IMR-90 (cell line): ENCODE measurements around the gene ZEB2. TPM values are rescaled to one million over a fixed set of nuclear protein-coding genes. Genes with fewer than 3 reads are reported as not detected.

Experiments used
- ATAC-seq: fragments of 200-7000 bp; cut with Tn5 transposase; 2 replicates; pipeline ENCODE4 v1.9.1; 2020; ENCODE audit warnings: low read depth, mild to moderate bottlenecking, moderate library complexity
- BruUV-seq: library from RNA; stranded (reverse); fragments of 400-500 nt; replicated peaks from 2 replicates; lab custom pipeline; 2021; lab: Mats Ljungman, UMichigan
- CTCF ChIA-PET: fragments of 300-600 bp; formaldehyde crosslinking; extraction: SDS; loops from one replicate; lab custom pipeline; 2021; ENCODE audit warnings: antibody characterized with exemption; lab: Yijun Ruan, JAX
- POLR2A ChIA-PET: fragments of 300-600 bp; sonication (Branson Sonifier 250); formaldehyde crosslinking; loops from one replicate; lab custom pipeline; 2022; ENCODE audit warnings: antibody characterized with exemption; ENCODE audit not compliant: unreplicated experiment; lab: Charles Lee
- DNase-seq: peaks from one replicate; pipeline ENCODE4 v3.0.0; 2013
- H2AFZ ChIP-seq: replicated peaks from 2 replicates; pipeline ENCODE3; 2013; ENCODE audit warnings: low read length, mild to moderate bottlenecking; ENCODE audit not compliant: poor library complexity
- H2AK5ac ChIP-seq: 2 replicates; pipeline ENCODE4 v1.6.1; 2013; ENCODE audit warnings: low read depth, low read length, inconsistent platforms
- H2AK9ac ChIP-seq: replicated peaks from 2 replicates; pipeline ENCODE3; 2013; ENCODE audit warnings: mild to moderate bottlenecking, low read depth, low read length, moderate library complexity; ENCODE audit not compliant: poor library complexity
- H2BK120ac ChIP-seq: 2 replicates; pipeline ENCODE4 v1.6.1; 2013; ENCODE audit warnings: low read depth, low read length, inconsistent platforms
- H2BK15ac ChIP-seq: 3 replicates; pipeline ENCODE4 v1.6.1; 2013; ENCODE audit warnings: low read depth, low read length, inconsistent platforms
- H2BK20ac ChIP-seq: 2 replicates; pipeline ENCODE4 v1.6.1; 2013; ENCODE audit warnings: low read depth, mild to moderate bottlenecking, inconsistent platforms, low read length, moderate library complexity
- H2BK5ac ChIP-seq: 2 replicates; pipeline ENCODE4 v1.6.1; 2013; ENCODE audit warnings: mild to moderate bottlenecking, low read depth, low read length, inconsistent platforms; ENCODE audit not compliant: poor library complexity, severe bottlenecking
- H3K14ac ChIP-seq: replicated peaks from 2 replicates; pipeline ENCODE4 v1.6.1; 2013; ENCODE audit warnings: low read depth, low read length, inconsistent platforms
- H3K18ac ChIP-seq: 2 replicates; pipeline ENCODE4 v1.6.1; 2013; ENCODE audit warnings: low read depth, low read length, control low read depth
- H3K23ac ChIP-seq: 2 replicates; pipeline ENCODE4 v1.6.1; 2013; ENCODE audit warnings: low read depth, low read length, inconsistent platforms
- H3K27ac ChIP-seq: 2 replicates; pipeline ENCODE4 v1.5.1; 2013; ENCODE audit warnings: mild to moderate bottlenecking, control low read depth, low read length; ENCODE audit not compliant: insufficient read depth
- H3K27me3 ChIP-seq: 2 replicates; pipeline ENCODE4 v1.6.1; 2013; ENCODE audit warnings: low read length; ENCODE audit not compliant: control insufficient read depth, insufficient read depth
- H3K36me3 ChIP-seq: 2 replicates; pipeline ENCODE4 v1.6.1; 2013; ENCODE audit warnings: low read length, mixed read lengths; ENCODE audit not compliant: control insufficient read depth, insufficient read depth
- H3K4ac ChIP-seq: 2 replicates; pipeline ENCODE4 v1.6.1; 2013; ENCODE audit warnings: low read depth, low read length, inconsistent platforms
- H3K4me1 ChIP-seq: 2 replicates; pipeline ENCODE4 v1.6.1; 2013; ENCODE audit warnings: low read length, mixed read lengths; ENCODE audit not compliant: control insufficient read depth, insufficient read depth
- H3K4me2 ChIP-seq: 2 replicates; pipeline ENCODE4 v1.6.1; 2013; ENCODE audit warnings: low read depth, mild to moderate bottlenecking, control low read depth, low read length, moderate library complexity
- H3K4me3 ChIP-seq: 2 replicates; pipeline ENCODE4 v1.5.1; 2013; ENCODE audit warnings: low read depth, mild to moderate bottlenecking, control low read depth, low read length, moderate library complexity; ENCODE audit not compliant: insufficient read depth
- H3K56ac ChIP-seq: 2 replicates; pipeline ENCODE4 v1.6.1; 2013; ENCODE audit warnings: low read length, inconsistent platforms; ENCODE audit not compliant: insufficient read depth; ENCODE audit errors: extremely low read depth
- H3K79me1 ChIP-seq, 2 experiments: 2 replicates each; pipeline ENCODE4 v1.6.1; 2013; ENCODE audit warnings: low read length in 2 of 2, inconsistent platforms in 1 of 2, low read depth in 1 of 2
- H3K9ac ChIP-seq: 2 replicates; pipeline ENCODE4 v1.6.1; 2013; ENCODE audit warnings: low read depth, low read length, control low read depth
- H3K9me1 ChIP-seq: 2 replicates; pipeline ENCODE4 v1.6.1; 2013; ENCODE audit warnings: low read length, inconsistent platforms; ENCODE audit not compliant: insufficient read depth
- H3K9me3 ChIP-seq: 2 replicates; pipeline ENCODE4 v1.6.1; 2013; ENCODE audit warnings: low read length; ENCODE audit not compliant: control insufficient read depth, insufficient read depth
- H4K20me1 ChIP-seq: 2 replicates; pipeline ENCODE4 v1.6.1; 2013; ENCODE audit warnings: low read length, inconsistent platforms; ENCODE audit not compliant: insufficient read depth
- H4K5ac ChIP-seq: 2 replicates; pipeline ENCODE4 v1.6.1; 2013; ENCODE audit warnings: mild to moderate bottlenecking, low read depth, low read length, control low read depth
- H4K8ac ChIP-seq, 2 experiments: 2 replicates each; pipeline ENCODE4 v1.6.1; 2013; ENCODE audit warnings: low read depth in 2 of 2, low read length in 2 of 2, control low read depth in 1 of 2, inconsistent platforms in 1 of 2
- H4K91ac ChIP-seq: 2 replicates; pipeline ENCODE4 v1.6.1; 2013; ENCODE audit warnings: low read depth, low read length, inconsistent platforms; ENCODE audit not compliant: insufficient read depth
- BHLHE40 ChIP-seq: fragments of 150-350 bp; IDR thresholded peaks from 2 replicates; pipeline ENCODE4 v1.6.1; 2016; ENCODE audit warnings: mild to moderate bottlenecking, low read depth, low read length
- CEBPB ChIP-seq: IDR thresholded peaks from 2 replicates; pipeline ENCODE4 v1.6.1; 2012; ENCODE audit warnings: low read depth, low read length, improper control_type of control experiment
- CHD1 ChIP-seq: IDR thresholded peaks from 2 replicates; pipeline ENCODE4 v1.6.1; 2012; ENCODE audit warnings: low read depth, low read length, improper control_type of control experiment
- FOS ChIP-seq: fragments of 150-350 bp; IDR thresholded peaks from 2 replicates; pipeline ENCODE4 v1.6.1; 2016; ENCODE audit warnings: low read depth, low read length
- MAFK ChIP-seq: IDR thresholded peaks from 2 replicates; pipeline ENCODE4 v1.6.1; 2012; ENCODE audit warnings: low read depth, low read length, improper control_type of control experiment
- MAZ ChIP-seq: IDR thresholded peaks from 2 replicates; pipeline ENCODE4 v1.6.1; 2012; ENCODE audit warnings: low read depth, mild to moderate bottlenecking, low read length, improper control_type of control experiment, moderate library complexity, borderline replicate concordance
- MXI1 ChIP-seq: IDR thresholded peaks from 2 replicates; pipeline ENCODE4 v1.6.1; 2012; ENCODE audit warnings: low read depth, mild to moderate bottlenecking, low read length, moderate library complexity, borderline replicate concordance
- NFE2L2 ChIP-seq: fragments of 150-350 bp; IDR thresholded peaks from 2 replicates; pipeline ENCODE4 v1.6.1; 2016; ENCODE audit warnings: low read depth, mild to moderate bottlenecking, low read length
- POLR2A ChIP-seq: IDR thresholded peaks from 2 replicates; pipeline ENCODE4 v1.6.1; 2012; ENCODE audit warnings: mild to moderate bottlenecking, low read depth, low read length
- RAD21 ChIP-seq: IDR thresholded peaks from 2 replicates; pipeline ENCODE4 v1.6.1; 2012; ENCODE audit warnings: low read length, improper control_type of control experiment
- RCOR1 ChIP-seq: IDR thresholded peaks from 2 replicates; pipeline ENCODE4 v1.6.1; 2012; ENCODE audit warnings: mild to moderate bottlenecking, low read length, improper control_type of control experiment; ENCODE audit not compliant: insufficient replicate concordance
- RFX5 ChIP-seq: IDR thresholded peaks from 2 replicates; pipeline ENCODE4 v1.8.0; 2012; ENCODE audit warnings: low read depth, mild to moderate bottlenecking, low read length, moderate library complexity
- SMC3 ChIP-seq: fragments of 150-350 bp; IDR thresholded peaks from 2 replicates; pipeline ENCODE4 v1.6.1; 2016; ENCODE audit warnings: low read depth, mild to moderate bottlenecking, antibody characterized with exemption, low read length, moderate library complexity
- WGBS, 2 experiments: methylation state at CpG; one replicate each; pipeline versions ENCODE4 v1.1.5 to v1.1.7; 2013; ENCODE audit warnings: missing lambda C conversion rate in 2 of 2; ENCODE audit not compliant: insufficient read length in 1 of 2; ENCODE audit errors: extremely low coverage in 2 of 2; 5-methylcytosine and 5-hydroxymethylcytosine counted together
- dilution Hi-C: fragments of 300-500 bp; cut with HindIII; formaldehyde crosslinking; loops from one replicate; pipeline ENCODE4 v1.14.3; 2018; ENCODE audit warnings: low sequenced_read_pairs; ENCODE audit not compliant: unreplicated experiment
- in situ Hi-C: fragments of 300-500 bp; cut with MboI; formaldehyde crosslinking; loops from 3 replicates; pipeline ENCODE4 v1.14.3; 2019; ENCODE audit warnings: low sequenced_read_pairs, inconsistent platforms, mixed read lengths
- intact Hi-C: fragments of 100-400 bp; cut with micrococcal nuclease; formaldehyde crosslinking; loops from 2 replicates; pipeline ENCODE4 v1.10.0; 2022
- polyA plus RNA-seq, 3 experiments: library from polyadenylated mRNA; depleted of rRNA; stranded (reverse); fragments of >200 nt; gene quantifications; 2 replicates each; pipeline ENCODE4 v1.2.3, GENCODE V29; 2012; ENCODE audit warnings: low replicate concordance in 1 of 3
- total RNA-seq: library from RNA; depleted of rRNA; stranded (reverse); fragments of >200 nt; gene quantifications from 2 replicates; pipeline ENCODE4 v1.2.3, GENCODE V29; 2012
- TF ChIP-seq, protein P1 (sequence below): conservative IDR thresholded peaks from 2 replicates; pipeline ENCODE4 v1.5.1; 2012; ENCODE audit warnings: mild to moderate bottlenecking, low read depth, low read length, improper control_type of control experiment
- TF ChIP-seq, protein P2 (sequence below): fragments of 150-350 bp; IDR thresholded peaks from 2 replicates; pipeline ENCODE4 v1.6.1; 2017; ENCODE audit warnings: mild to moderate bottlenecking, antibody characterized with exemption, low read length, low read depth
- TF ChIP-seq, protein P3 (sequence below): fragments of 150-350 bp; IDR thresholded peaks from 2 replicates; pipeline ENCODE4 v1.6.1; 2016; ENCODE audit warnings: low read depth, mild to moderate bottlenecking, low read length, moderate library complexity, borderline replicate concordance

ZEB2 gene
- total and polyA plus RNA-seq, 2 of the 4 experiments (the other 2 are of a cell fraction), result 22.4 to 50.9 TPM

DNA sequence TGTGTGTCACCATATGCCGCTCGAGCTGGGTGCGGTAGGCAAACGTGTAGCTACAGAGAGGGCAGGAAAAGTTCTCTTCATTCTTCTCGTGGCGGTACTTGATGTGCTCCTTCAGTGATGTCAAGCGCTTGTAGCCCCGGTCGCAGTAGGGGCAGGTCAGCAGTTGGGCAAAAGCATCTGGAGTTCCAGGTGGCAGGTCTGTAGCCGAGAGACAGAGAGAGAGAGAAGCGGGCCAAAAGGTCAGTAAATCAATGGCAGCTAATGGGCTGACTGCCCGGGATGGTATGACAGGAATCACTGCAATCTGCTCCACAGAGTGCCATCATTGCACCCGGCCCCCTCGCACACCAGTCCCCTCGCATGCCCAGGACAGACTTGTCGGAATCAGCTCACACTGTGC, 116.0 kb downstream of the ZEB2 start:
- H2BK120ac ChIP-seq, result no peak overlapping the region
- no peak overlapping the region for H3K4me2 ChIP-seq
- peaks cover 26% of the 10 kb centered on the region for H3K36me3 ChIP-seq
- H3K9ac ChIP-seq, result no peak overlapping the region
- in situ Hi-C loops (no loop called here), dilution Hi-C loops (no loop called here), intact Hi-C loops (loop anchor here (5.0 kb wide), 1 partner anchor 108 kb away; no protein-coding TSS in a partner anchor)
- 70% methylated on average over 5 of the region's 16 CpGs; no CpG with 5 or more reads in 1 of the 2 experiments for WGBS, 2 experiments
- H3K4me1 ChIP-seq, result peaks cover 12% of the 10 kb centered on the region
- 0 out of 4 replicates have a peak overlapping the region, but pooled peaks of 1 of the 2 experiments have one; percentile 33 for H4K8ac ChIP-seq
- ATAC-seq (no peak), DNase-seq (no peak)
- POLR2A ChIA-PET, result no interaction called here
- H3K4ac ChIP-seq, result no peak overlapping the region
- H3K27me3 ChIP-seq, result no peaks in the 10 kb centered on the region
- H2BK15ac ChIP-seq, result 0 out of 3 replicates have a peak overlapping the region, but pooled peaks have one; percentile 39
- no peaks in the 10 kb centered on the region for H4K20me1 ChIP-seq
- no peak for TF ChIP-seq BHLHE40
- TF ChIP-seq, protein P1, sequence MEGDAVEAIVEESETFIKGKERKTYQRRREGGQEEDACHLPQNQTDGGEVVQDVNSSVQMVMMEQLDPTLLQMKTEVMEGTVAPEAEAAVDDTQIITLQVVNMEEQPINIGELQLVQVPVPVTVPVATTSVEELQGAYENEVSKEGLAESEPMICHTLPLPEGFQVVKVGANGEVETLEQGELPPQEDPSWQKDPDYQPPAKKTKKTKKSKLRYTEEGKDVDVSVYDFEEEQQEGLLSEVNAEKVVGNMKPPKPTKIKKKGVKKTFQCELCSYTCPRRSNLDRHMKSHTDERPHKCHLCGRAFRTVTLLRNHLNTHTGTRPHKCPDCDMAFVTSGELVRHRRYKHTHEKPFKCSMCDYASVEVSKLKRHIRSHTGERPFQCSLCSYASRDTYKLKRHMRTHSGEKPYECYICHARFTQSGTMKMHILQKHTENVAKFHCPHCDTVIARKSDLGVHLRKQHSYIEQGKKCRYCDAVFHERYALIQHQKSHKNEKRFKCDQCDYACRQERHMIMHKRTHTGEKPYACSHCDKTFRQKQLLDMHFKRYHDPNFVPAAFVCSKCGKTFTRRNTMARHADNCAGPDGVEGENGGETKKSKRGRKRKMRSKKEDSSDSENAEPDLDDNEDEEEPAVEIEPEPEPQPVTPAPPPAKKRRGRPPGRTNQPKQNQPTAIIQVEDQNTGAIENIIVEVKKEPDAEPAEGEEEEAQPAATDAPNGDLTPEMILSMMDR, result no peak
- no peak for TF ChIP-seq RAD21
- no peak for TF ChIP-seq SMC3
- TF ChIP-seq NFE2L2, result no peak
- TF ChIP-seq, protein P2, sequence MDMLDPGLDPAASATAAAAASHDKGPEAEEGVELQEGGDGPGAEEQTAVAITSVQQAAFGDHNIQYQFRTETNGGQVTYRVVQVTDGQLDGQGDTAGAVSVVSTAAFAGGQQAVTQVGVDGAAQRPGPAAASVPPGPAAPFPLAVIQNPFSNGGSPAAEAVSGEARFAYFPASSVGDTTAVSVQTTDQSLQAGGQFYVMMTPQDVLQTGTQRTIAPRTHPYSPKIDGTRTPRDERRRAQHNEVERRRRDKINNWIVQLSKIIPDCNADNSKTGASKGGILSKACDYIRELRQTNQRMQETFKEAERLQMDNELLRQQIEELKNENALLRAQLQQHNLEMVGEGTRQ, result no peak
- TF ChIP-seq FOS, result no peak
- TF ChIP-seq CEBPB, result no peak
- no peak for TF ChIP-seq POLR2A
- TF ChIP-seq CHD1, result no peak
- no peak for TF ChIP-seq MAFK
- TF ChIP-seq, protein P3, sequence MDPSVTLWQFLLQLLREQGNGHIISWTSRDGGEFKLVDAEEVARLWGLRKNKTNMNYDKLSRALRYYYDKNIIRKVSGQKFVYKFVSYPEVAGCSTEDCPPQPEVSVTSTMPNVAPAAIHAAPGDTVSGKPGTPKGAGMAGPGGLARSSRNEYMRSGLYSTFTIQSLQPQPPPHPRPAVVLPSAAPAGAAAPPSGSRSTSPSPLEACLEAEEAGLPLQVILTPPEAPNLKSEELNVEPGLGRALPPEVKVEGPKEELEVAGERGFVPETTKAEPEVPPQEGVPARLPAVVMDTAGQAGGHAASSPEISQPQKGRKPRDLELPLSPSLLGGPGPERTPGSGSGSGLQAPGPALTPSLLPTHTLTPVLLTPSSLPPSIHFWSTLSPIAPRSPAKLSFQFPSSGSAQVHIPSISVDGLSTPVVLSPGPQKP, result no peak
- no peak for TF ChIP-seq MAZ
- no peak for TF ChIP-seq RCOR1
- TF ChIP-seq RFX5, result no peak
- TF ChIP-seq MXI1, result no peak
- H3K23ac ChIP-seq, result no peak overlapping the region
- no peak overlapping the region for H3K27ac ChIP-seq
- peaks cover 4% of the 10 kb centered on the region; the same call in 1 of the 2 replicates for H3K9me1 ChIP-seq
- H4K5ac ChIP-seq, result peak overlapping the region; percentile 19
- CTCF ChIA-PET, result interaction anchor here (0.6 kb wide), 1 partner anchor 88 kb away, joined by 6 read pairs; no protein-coding TSS in a partner anchor
- 0 out of 2 replicates have a peak overlapping the region, but pooled peaks have one; percentile 7 for H3K18ac ChIP-seq
- no peak overlapping the region for H2BK5ac ChIP-seq
- no peak overlapping the region for H2AFZ ChIP-seq
- no peak overlapping the region for H2BK20ac ChIP-seq
- no peak overlapping the region for H2AK9ac ChIP-seq
- no peak overlapping the region for H3K56ac ChIP-seq
- no peak overlapping the region for H3K4me3 ChIP-seq
- peaks cover 18 to 23% of the 10 kb centered on the region in 2 experiments; a peak in 2 of 4 replicates for H3K79me1 ChIP-seq
- peak overlapping the region; percentile 57; the same call in 1 of the 2 replicates for H2AK5ac ChIP-seq
- no peaks in the 10 kb centered on the region for H3K9me3 ChIP-seq
- peak overlapping the region; percentile 21; the same call in 1 of the 2 replicates for H4K91ac ChIP-seq
- no peak overlapping the region for H3K14ac ChIP-seq
- no TSS peak for BruUV-seq
